Endothelial cell of umbilical vein (primary cell): ENCODE data around the gene LGALS3BP. TPM values are rescaled to one million over a fixed set of nuclear protein-coding genes. Genes with fewer than 3 reads are reported as not detected.

Source experiments
- BruUV-seq: library from RNA; stranded (reverse); fragments of 400-500 nt; replicated peaks from 2 replicates; lab custom pipeline; 2021; lab: Mats Ljungman, UMichigan
- CTCF ChIA-PET: fragments of 300-600, 350-600 bp; sonication (Branson Sonifier 250); formaldehyde crosslinking; loops from one replicate; lab custom pipeline; 2021; ENCODE audit warnings: antibody characterized with exemption, inconsistent platforms; lab: Charles Lee
- POLR2A ChIA-PET: fragments of 300-600, 350-600 bp; sonication (Branson Sonifier 250); formaldehyde crosslinking; loops from one replicate; lab custom pipeline; 2021; ENCODE audit warnings: antibody characterized with exemption, inconsistent platforms; lab: Charles Lee
- DNase-seq: peaks from one replicate; pipeline ENCODE4 v3.0.0-alpha.2; 2011; ENCODE audit warnings: low read depth, low spot score
- FAIRE-seq: peaks from 2 replicates; lab custom pipeline; 2011; peaks lifted over from hg19 to GRCh38; lab: Jason Lieb, UNC
- H2AFZ ChIP-seq: 2 replicates; pipeline ENCODE4 v1.6.0; 2012; ENCODE audit warnings: low read depth, low read length, control low read depth, inconsistent platforms
- H3K27ac ChIP-seq: 2 replicates; pipeline ENCODE4 v1.5.1; 2011; ENCODE audit warnings: low read depth, mild to moderate bottlenecking, control low read depth, low read length, moderate library complexity; ENCODE audit not compliant: insufficient read depth
- H3K27me3 ChIP-seq, 2 experiments: 2 replicates each; pipeline versions ENCODE4 v1.6.0 to v1.6.1; 2011; ENCODE audit warnings: low read length in 2 of 2, mixed read lengths in 1 of 2; ENCODE audit not compliant: control insufficient read depth in 2 of 2, insufficient read depth in 2 of 2
- H3K36me3 ChIP-seq, 2 experiments: 2 replicates in 1 of 2; 3 replicates in 1 of 2; pipeline ENCODE4 v1.5.1; 2011; ENCODE audit warnings: low read length in 2 of 2, mild to moderate bottlenecking in 1 of 2, moderate library complexity in 1 of 2; ENCODE audit not compliant: control insufficient read depth in 2 of 2, insufficient read depth in 2 of 2; ENCODE audit errors: extremely low read depth in 1 of 2
- H3K4me1 ChIP-seq: 3 replicates; pipeline ENCODE4 v1.5.1; 2011; ENCODE audit warnings: mild to moderate bottlenecking, low read length; ENCODE audit not compliant: control insufficient read depth, insufficient read depth; ENCODE audit errors: extremely low read depth
- H3K4me2 ChIP-seq: 2 replicates; pipeline ENCODE4 v1.6.1; 2011; ENCODE audit warnings: low read length, control low read depth, mixed read lengths; ENCODE audit not compliant: insufficient read depth
- H3K4me3 ChIP-seq, 3 experiments: fragments of 200-600 bp in 1 of 3; sonication (generic), shearing (Covaris generic) in 1 of 3; replicated peaks in 1 of 3; 2 replicates each; pipeline ENCODE4 v1.5.1; 2011 to 2016; ENCODE audit warnings: control low read depth in 3 of 3, low read length in 3 of 3, mild to moderate bottlenecking in 2 of 3, inconsistent platforms in 1 of 3, low read depth in 1 of 3, moderate library complexity in 1 of 3; ENCODE audit not compliant: insufficient read depth in 1 of 3
- H3K79me2 ChIP-seq: 2 replicates; pipeline ENCODE4 v1.6.0; 2012; ENCODE audit warnings: low read length, inconsistent platforms; ENCODE audit not compliant: control insufficient read depth, insufficient read depth
- H3K9ac ChIP-seq: replicated peaks from 2 replicates; pipeline ENCODE3; 2011; ENCODE audit warnings: low read length, control low read depth; ENCODE audit not compliant: insufficient read depth; ENCODE audit errors: extremely low read depth
- H3K9me1 ChIP-seq: replicated peaks from 3 replicates; pipeline ENCODE4 v1.6.0; 2011; ENCODE audit warnings: mild to moderate bottlenecking, low read length; ENCODE audit not compliant: control insufficient read depth, insufficient read depth; ENCODE audit errors: extremely low read depth
- H3K9me3 ChIP-seq: replicated peaks from 2 replicates; pipeline ENCODE4 v1.5.1; 2012; ENCODE audit warnings: low read length, inconsistent platforms; ENCODE audit not compliant: control insufficient read depth, insufficient read depth
- H4K20me1 ChIP-seq: replicated peaks from 2 replicates; pipeline ENCODE3; 2011; ENCODE audit warnings: mild to moderate bottlenecking, low read length; ENCODE audit not compliant: control insufficient read depth, insufficient read depth; ENCODE audit errors: extremely low read depth
- CTCF ChIP-seq, 2 donors: IDR thresholded peaks; 1 replicate in 1 of 2; 2 replicates in 1 of 2; pipeline ENCODE4 v1.5.1; 2011; ENCODE audit warnings: low read length in 2 of 2, mild to moderate bottlenecking in 2 of 2, moderate library complexity in 2 of 2, control low read depth in 1 of 2, inconsistent platforms in 1 of 2, low read depth in 1 of 2; ENCODE audit not compliant: insufficient read depth in 1 of 2; ENCODE audit errors: extremely low read depth in 1 of 2
- EZH2 ChIP-seq: IDR thresholded peaks from 2 replicates; pipeline ENCODE4 v1.6.1; 2012; ENCODE audit warnings: borderline replicate concordance, low read depth, mild to moderate bottlenecking, moderate library complexity, low read length, inconsistent platforms; ENCODE audit not compliant: severe bottlenecking
- FOS ChIP-seq: IDR thresholded peaks from 2 replicates; pipeline ENCODE4 v1.6.1; 2011; ENCODE audit warnings: mild to moderate bottlenecking, low read length, moderate library complexity, borderline replicate concordance; ENCODE audit not compliant: insufficient read depth
- GATA2 ChIP-seq: IDR thresholded peaks from 2 replicates; pipeline ENCODE4 v1.7.0; 2011; ENCODE audit warnings: low read depth, mild to moderate bottlenecking, moderate library complexity, mixed read lengths, low read length; ENCODE audit not compliant: insufficient read length, insufficient read depth
- JUN ChIP-seq: IDR thresholded peaks from 2 replicates; pipeline ENCODE4 v1.6.1; 2011; ENCODE audit warnings: borderline replicate concordance, low read depth; ENCODE audit not compliant: insufficient read length, insufficient read depth
- MAX ChIP-seq: IDR thresholded peaks from 2 replicates; pipeline ENCODE4 v1.6.1; 2011; ENCODE audit not compliant: insufficient read depth, insufficient read length
- MYC ChIP-seq: IDR thresholded peaks from one replicate; pipeline ENCODE4 v1.6.1; 2011; ENCODE audit warnings: mild to moderate bottlenecking, low read depth, low read length
- POLR2A ChIP-seq: IDR thresholded peaks from 2 replicates; pipeline ENCODE4 v1.6.1; 2012; ENCODE audit warnings: low read depth, mild to moderate bottlenecking, control low read depth, low read length
- POLR2AphosphoS5 ChIP-seq: IDR thresholded peaks from 2 replicates; pipeline ENCODE4 v1.6.1; 2012; ENCODE audit warnings: low read depth, mild to moderate bottlenecking, control low read depth, low read length, moderate library complexity; ENCODE audit not compliant: insufficient read depth
- dilution Hi-C: fragments of 300-500 bp; cut with MboI; formaldehyde crosslinking; loops from one replicate; pipeline ENCODE4 v1.15.0; 2019; ENCODE audit warnings: low sequenced_read_pairs; ENCODE audit not compliant: extremely low pct_ligation_motif_present
- intact Hi-C: fragments of 100-400 bp; cut with micrococcal nuclease; formaldehyde crosslinking; loops from one replicate; pipeline ENCODE4 v1.10.0; 2022
- polyA plus RNA-seq, 4 experiments: library from polyadenylated mRNA; depleted of rRNA in 3 of 4; stranded (reverse) in 3 of 4; unstranded in 1 of 4; fragments of >200 nt; gene quantifications; 2 replicates each; pipeline versions ENCODE4 v1.2.1 to v1.2.3, GENCODE V29; 2011 to 2012; ENCODE audit warnings: missing spikeins in 1 of 4
- total RNA-seq: library from RNA; stranded (reverse); gene quantifications from 2 replicates; pipeline ENCODE4 v1.2.3, GENCODE V29; 2021

LGALS3BP gene
- total and polyA plus RNA-seq, 2 donors (not counting 3 experiments of a cell fraction or from before 2014, with no cell fraction given): 0.77 to 1.3 TPM

- TF ChIP-seq EZH2: no peak
- no peak for TF ChIP-seq JUN
- TF ChIP-seq CTCF (IDR thresholded peaks at IDR 0.05; ENCODE audit: extremely low read depth in 1 of 2, insufficient read depth in 1 of 2, low read depth in 1 of 2, low read length in 2 of 2): no peak
- TF ChIP-seq POLR2AphosphoS5: no peak
- Histone ChIP-seq H4K20me1 (no peaks in the 10 kb centered on the region), H3K4me2 (no peak overlapping the region), H3K36me3 (no peaks in the 10 kb centered on the region), H3K4me3 (no peak overlapping the region), H2AFZ (no peak overlapping the region), H3K79me2 (no peaks in the 10 kb centered on the region), H3K9me1 (no peaks in the 10 kb centered on the region), H3K9me3 (no peaks in the 10 kb centered on the region), H3K27me3 (no peaks in the 10 kb centered on the region), H3K4me1 (no peaks in the 10 kb centered on the region), H3K27ac (no peak overlapping the region), H3K9ac (no peak overlapping the region)
- no peak for FAIRE-seq
- CTCF ChIA-PET: no interaction called here
- no TSS peak for BruUV-seq
- dilution Hi-C loops: no loop called here
- DNase-seq: no peak
- intact Hi-C loops: no loop called here
- POLR2A ChIA-PET: no interaction called here
Observed at GRCh38 chr17:78977681-78977943, 2.1 kb downstream of the LGALS3BP start.

- no peaks in the 10 kb centered on the region for H3K79me2 ChIP-seq
- no peak overlapping the region for H3K9ac ChIP-seq
- H4K20me1 ChIP-seq: no peaks in the 10 kb centered on the region
- ChIA-PET CTCF (interaction anchor here (0.8 kb wide), 1 partner anchor 111 kb away, joined by 3 read pairs; no protein-coding TSS in a partner anchor), POLR2A (no interaction called here)
- BruUV-seq: no TSS peak
- H3K4me1 ChIP-seq: no peaks in the 10 kb centered on the region
- H3K36me3 ChIP-seq: no peaks in the 10 kb centered on the region
- no peak overlapping the region for H3K4me2 ChIP-seq
- no peaks in the 10 kb centered on the region for H3K9me1 ChIP-seq
- H3K27me3 ChIP-seq: no peaks in the 10 kb centered on the region
- TF ChIP-seq JUN (no peak), CTCF (IDR thresholded peaks at IDR 0.05; ENCODE audit: extremely low read depth in 1 of 2, insufficient read depth in 1 of 2, low read depth in 1 of 2, low read length in 2 of 2) (no peak), GATA2 (no peak), FOS (no peak), POLR2A (no peak), EZH2 (no peak), MAX (no peak), POLR2AphosphoS5 (no peak), MYC (no peak)
- intact Hi-C loops (no loop called here), dilution Hi-C loops (no loop called here)
- DNase-seq (no peak), FAIRE-seq (no peak)
- H3K9me3 ChIP-seq: no peaks in the 10 kb centered on the region
- no peak overlapping the region for H3K4me3 ChIP-seq
- H3K27ac ChIP-seq: no peak overlapping the region
- H2AFZ ChIP-seq: no peak overlapping the region
Observed at GRCh38 chr17:78976907-78977680, 2.6 kb downstream of the LGALS3BP start.
